Fibroblast of lung (primary cell): ENCODE measurements around the gene CFAP92. TPM values are rescaled to one million over a fixed set of nuclear protein-coding genes. Genes with fewer than 3 reads are reported as not detected.
"Not testable (repeated sequence)": the region's sequence is repeated elsewhere in the genome, so short reads cannot be mapped to it uniquely, and the experiment has no call there.

Experiments used
- DNase-seq, 2 donors: peaks; one replicate each; pipeline versions ENCODE4 v3.0.0 to v3.0.0-alpha.2; 2010; ENCODE audit warnings: low read depth in 2 of 2
- H2AFZ ChIP-seq: 2 replicates; pipeline ENCODE4 v1.5.1; 2012; ENCODE audit warnings: low read length, control low read depth, inconsistent platforms
- H3K27ac ChIP-seq: 2 replicates; pipeline ENCODE4 v1.5.1; 2011; ENCODE audit warnings: low read length, control low read depth; ENCODE audit not compliant: insufficient read depth
- H3K27me3 ChIP-seq: 2 replicates; pipeline ENCODE4 v1.5.1; 2011; ENCODE audit warnings: mild to moderate bottlenecking, low read length; ENCODE audit not compliant: control insufficient read depth, insufficient read depth
- H3K36me3 ChIP-seq: 2 replicates; pipeline ENCODE4 v1.5.1; 2011; ENCODE audit warnings: low read length; ENCODE audit not compliant: control insufficient read depth, insufficient read depth
- H3K4me1 ChIP-seq: 2 replicates; pipeline ENCODE4 v1.5.1; 2011; ENCODE audit warnings: low read length; ENCODE audit not compliant: control insufficient read depth, insufficient read depth; ENCODE audit errors: extremely low read depth
- H3K4me2 ChIP-seq: 2 replicates; pipeline ENCODE4 v1.5.1; 2011; ENCODE audit warnings: low read length, control low read depth; ENCODE audit not compliant: insufficient read depth; ENCODE audit errors: extremely low read depth
- H3K4me3 ChIP-seq, 4 experiments: fragments of 200-600 bp in 1 of 4; sonication (generic) in 1 of 4; replicated peaks in 1 of 4; 2 replicates each; pipeline ENCODE4 v1.5.1; 2011 to 2016; ENCODE audit warnings: low read length in 4 of 4, low read depth in 3 of 4, mild to moderate bottlenecking in 3 of 4, control low read depth in 2 of 4, inconsistent platforms in 1 of 4, mixed read lengths in 1 of 4; ENCODE audit not compliant: insufficient read depth in 1 of 4; ENCODE audit errors: control extremely low read depth in 1 of 4
- H3K79me2 ChIP-seq: 2 replicates; pipeline ENCODE4 v1.5.1; 2012; ENCODE audit warnings: mild to moderate bottlenecking, low read length, inconsistent platforms; ENCODE audit not compliant: control insufficient read depth, insufficient read depth
- H3K9ac ChIP-seq: 2 replicates; pipeline ENCODE4 v1.5.1; 2011; ENCODE audit warnings: mild to moderate bottlenecking, low read length, control low read depth; ENCODE audit not compliant: insufficient read depth
- H3K9me3 ChIP-seq: 2 replicates; pipeline ENCODE4 v1.5.1; 2012; ENCODE audit warnings: low read depth, low read length; ENCODE audit not compliant: control insufficient read depth, insufficient read depth
- H4K20me1 ChIP-seq: 2 replicates; pipeline ENCODE4 v1.5.1; 2011; ENCODE audit warnings: low read length; ENCODE audit not compliant: control insufficient read depth, insufficient read depth; ENCODE audit errors: extremely low read depth
- EZH2 ChIP-seq: IDR thresholded peaks from 2 replicates; pipeline ENCODE4 v1.5.1; 2012; ENCODE audit warnings: low read length, control low read depth, mild to moderate bottlenecking; ENCODE audit errors: missing control alignments
- polyA plus RNA-seq, 2 donors: library from polyadenylated mRNA; depleted of rRNA in 1 of 2; stranded (reverse) in 1 of 2; unstranded in 1 of 2; fragments of >200 nt; gene quantifications; 2 replicates each; pipeline ENCODE4 v1.2.1, GENCODE V29; 2011 to 2012; ENCODE audit warnings: missing spikeins in 1 of 2
- total RNA-seq: library from RNA; depleted of rRNA; stranded (reverse); fragments of >200 nt; gene quantifications from 2 replicates; pipeline ENCODE4 v1.2.1, GENCODE V29; 2014
- TF ChIP-seq, protein P1 (sequence below), 2 donors: IDR thresholded peaks in 1 of 2; conservative IDR thresholded peaks in 1 of 2; 1 replicate in 1 of 2; 2 replicates in 1 of 2; pipeline ENCODE4 v1.5.1; 2011 to 2012; ENCODE audit warnings: low read length in 2 of 2, control low read depth in 1 of 2, inconsistent platforms in 1 of 2, low read depth in 1 of 2, mild to moderate bottlenecking in 1 of 2

CFAP92 gene
- total and polyA plus RNA-seq, 2 donors (not counting 1 experiment from before 2014, with no cell fraction given): 0.07 TPM; not detected in 1

DNA sequence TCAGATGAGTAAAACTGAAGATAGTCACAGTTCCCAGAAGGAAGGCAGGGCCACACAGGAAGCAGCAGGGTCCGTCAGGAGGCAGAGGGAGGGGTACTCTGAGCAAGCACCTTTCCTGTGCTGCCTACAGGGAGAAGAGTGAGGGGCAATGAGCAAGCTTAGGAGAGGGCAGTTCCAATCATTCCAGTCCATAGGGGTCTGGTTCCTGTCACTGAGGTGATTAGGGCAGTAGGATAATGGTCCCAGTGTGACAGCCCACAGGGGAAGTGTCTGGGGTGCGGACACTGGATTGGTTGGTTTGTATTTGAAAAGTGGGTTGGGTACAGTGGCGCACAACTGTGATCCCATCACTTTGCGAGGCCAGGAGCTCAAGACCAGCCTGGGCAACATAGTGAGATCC, 121.6 kb downstream of the CFAP92 start:
- no peak overlapping the region for H3K9ac ChIP-seq
- no peaks in the 10 kb centered on the region for H3K79me2 ChIP-seq
- no peaks in the 10 kb centered on the region for H3K4me1 ChIP-seq
- H3K36me3 ChIP-seq: no peaks in the 10 kb centered on the region
- no peak overlapping the region for H3K4me3 ChIP-seq
- no peak overlapping the region for H3K4me2 ChIP-seq
- H3K9me3 ChIP-seq: no peaks in the 10 kb centered on the region
- H3K27ac ChIP-seq: no peak overlapping the region
- no peak overlapping the region for H2AFZ ChIP-seq
- TF ChIP-seq EZH2: no peak
- TF ChIP-seq, protein P1, sequence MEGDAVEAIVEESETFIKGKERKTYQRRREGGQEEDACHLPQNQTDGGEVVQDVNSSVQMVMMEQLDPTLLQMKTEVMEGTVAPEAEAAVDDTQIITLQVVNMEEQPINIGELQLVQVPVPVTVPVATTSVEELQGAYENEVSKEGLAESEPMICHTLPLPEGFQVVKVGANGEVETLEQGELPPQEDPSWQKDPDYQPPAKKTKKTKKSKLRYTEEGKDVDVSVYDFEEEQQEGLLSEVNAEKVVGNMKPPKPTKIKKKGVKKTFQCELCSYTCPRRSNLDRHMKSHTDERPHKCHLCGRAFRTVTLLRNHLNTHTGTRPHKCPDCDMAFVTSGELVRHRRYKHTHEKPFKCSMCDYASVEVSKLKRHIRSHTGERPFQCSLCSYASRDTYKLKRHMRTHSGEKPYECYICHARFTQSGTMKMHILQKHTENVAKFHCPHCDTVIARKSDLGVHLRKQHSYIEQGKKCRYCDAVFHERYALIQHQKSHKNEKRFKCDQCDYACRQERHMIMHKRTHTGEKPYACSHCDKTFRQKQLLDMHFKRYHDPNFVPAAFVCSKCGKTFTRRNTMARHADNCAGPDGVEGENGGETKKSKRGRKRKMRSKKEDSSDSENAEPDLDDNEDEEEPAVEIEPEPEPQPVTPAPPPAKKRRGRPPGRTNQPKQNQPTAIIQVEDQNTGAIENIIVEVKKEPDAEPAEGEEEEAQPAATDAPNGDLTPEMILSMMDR (conservative IDR thresholded peaks at IDR 0.05 in 1 of 2, IDR thresholded peaks at IDR 0.05 in 1 of 2; ENCODE audit: low read depth in 1 of 2, low read length in 2 of 2): no peak
- no peaks in the 10 kb centered on the region for H4K20me1 ChIP-seq
- no peaks in the 10 kb centered on the region for H3K27me3 ChIP-seq
- DNase-seq: no peak

DNA sequence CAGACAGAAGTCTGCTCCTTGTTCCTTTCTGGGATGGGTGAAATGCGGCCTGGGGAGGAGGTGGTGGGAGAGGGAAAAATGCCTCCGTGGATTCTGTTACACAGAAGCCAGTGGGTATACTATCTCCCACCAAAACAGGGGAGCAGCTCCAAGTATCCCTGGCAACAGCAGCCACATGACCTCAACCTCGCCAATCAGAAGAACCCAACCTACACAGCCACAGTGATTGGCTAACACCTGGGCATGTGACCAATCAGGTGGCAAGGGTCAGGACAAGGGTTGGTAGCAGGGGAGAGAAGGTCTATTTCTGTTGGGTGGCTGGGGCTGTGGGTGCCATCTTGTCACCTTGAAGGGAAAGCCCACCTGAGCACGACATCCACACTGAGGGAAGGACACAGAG, 123.5 kb downstream of the CFAP92 start:
- H3K4me2 ChIP-seq: no peak overlapping the region
- H3K27ac ChIP-seq: no peak overlapping the region
- H3K9ac ChIP-seq: no peak overlapping the region
- TF ChIP-seq, protein P1 (conservative IDR thresholded peaks at IDR 0.05 in 1 of 2, IDR thresholded peaks at IDR 0.05 in 1 of 2; ENCODE audit: low read depth in 1 of 2, low read length in 2 of 2): no peak
- TF ChIP-seq EZH2: no peak
- DNase-seq: no peak
- H3K27me3 ChIP-seq: no peaks in the 10 kb centered on the region
- H3K36me3 ChIP-seq: no peaks in the 10 kb centered on the region
- no peaks in the 10 kb centered on the region for H3K9me3 ChIP-seq
- H4K20me1 ChIP-seq: no peaks in the 10 kb centered on the region
- no peaks in the 10 kb centered on the region for H3K79me2 ChIP-seq
- H3K4me1 ChIP-seq: no peaks in the 10 kb centered on the region
- H2AFZ ChIP-seq: no peak overlapping the region
- no peak overlapping the region for H3K4me3 ChIP-seq

DNA sequence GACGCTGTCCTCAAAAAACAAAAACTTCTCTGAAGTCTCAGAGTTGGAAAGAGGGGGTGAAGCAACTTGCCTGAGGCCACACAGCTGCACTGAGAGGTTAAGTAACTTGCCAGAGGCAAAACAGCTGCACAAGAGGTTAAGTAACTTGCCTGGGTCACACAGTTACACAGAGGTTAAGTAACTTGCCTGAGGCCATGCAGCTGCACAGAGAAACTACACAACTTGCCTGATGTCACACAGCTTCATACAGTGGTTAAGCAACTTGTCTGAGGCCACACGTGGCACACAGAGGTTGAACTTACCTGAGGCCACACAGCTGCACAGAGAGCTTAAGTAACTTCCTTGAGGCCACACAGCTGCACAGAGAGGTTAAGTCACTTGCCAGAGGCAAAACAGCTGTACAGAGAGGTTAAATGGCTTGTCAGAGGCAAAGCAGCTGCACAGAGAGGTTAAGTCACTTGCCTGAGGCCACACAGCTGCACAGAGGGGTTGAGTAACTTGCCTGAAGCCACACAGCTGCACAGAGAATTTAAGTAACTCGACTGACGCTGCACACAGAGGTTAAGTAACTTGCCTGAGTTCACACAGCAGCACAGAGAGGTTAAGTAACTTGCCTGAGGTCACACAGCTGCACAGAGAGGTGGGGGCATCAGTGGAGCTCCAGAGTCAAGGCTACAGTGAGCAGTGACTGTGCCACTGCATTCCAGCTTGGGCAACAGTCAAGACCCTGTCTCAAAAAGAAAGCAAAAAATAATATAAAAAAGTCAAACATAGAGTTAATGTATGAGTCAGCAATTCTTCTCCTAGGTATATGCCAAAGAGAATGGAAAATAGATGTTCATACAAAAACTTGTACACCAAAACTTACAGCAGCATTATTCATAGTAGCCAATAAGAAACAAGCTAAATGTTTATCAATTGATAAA, 126.4 kb downstream of the CFAP92 start:
- DNase-seq: peak in 1 of 2 donors; percentile 14
- TF ChIP-seq, protein P1 (conservative IDR thresholded peaks at IDR 0.05 in 1 of 2, IDR thresholded peaks at IDR 0.05 in 1 of 2; ENCODE audit: low read depth in 1 of 2, low read length in 2 of 2): no peak
- no peak for TF ChIP-seq EZH2
- Histone ChIP-seq H3K79me2 (no peaks in the 10 kb centered on the region), H3K4me3 (no peak overlapping the region), H3K9ac (no peak overlapping the region), H3K36me3 (no peaks in the 10 kb centered on the region), H3K9me3 (no peaks in the 10 kb centered on the region), H4K20me1 (no peaks in the 10 kb centered on the region), H3K4me1 (no peaks in the 10 kb centered on the region), H2AFZ (no peak overlapping the region), H3K4me2 (no peak overlapping the region), H3K27ac (no peak overlapping the region), H3K27me3 (no peaks in the 10 kb centered on the region)

DNA sequence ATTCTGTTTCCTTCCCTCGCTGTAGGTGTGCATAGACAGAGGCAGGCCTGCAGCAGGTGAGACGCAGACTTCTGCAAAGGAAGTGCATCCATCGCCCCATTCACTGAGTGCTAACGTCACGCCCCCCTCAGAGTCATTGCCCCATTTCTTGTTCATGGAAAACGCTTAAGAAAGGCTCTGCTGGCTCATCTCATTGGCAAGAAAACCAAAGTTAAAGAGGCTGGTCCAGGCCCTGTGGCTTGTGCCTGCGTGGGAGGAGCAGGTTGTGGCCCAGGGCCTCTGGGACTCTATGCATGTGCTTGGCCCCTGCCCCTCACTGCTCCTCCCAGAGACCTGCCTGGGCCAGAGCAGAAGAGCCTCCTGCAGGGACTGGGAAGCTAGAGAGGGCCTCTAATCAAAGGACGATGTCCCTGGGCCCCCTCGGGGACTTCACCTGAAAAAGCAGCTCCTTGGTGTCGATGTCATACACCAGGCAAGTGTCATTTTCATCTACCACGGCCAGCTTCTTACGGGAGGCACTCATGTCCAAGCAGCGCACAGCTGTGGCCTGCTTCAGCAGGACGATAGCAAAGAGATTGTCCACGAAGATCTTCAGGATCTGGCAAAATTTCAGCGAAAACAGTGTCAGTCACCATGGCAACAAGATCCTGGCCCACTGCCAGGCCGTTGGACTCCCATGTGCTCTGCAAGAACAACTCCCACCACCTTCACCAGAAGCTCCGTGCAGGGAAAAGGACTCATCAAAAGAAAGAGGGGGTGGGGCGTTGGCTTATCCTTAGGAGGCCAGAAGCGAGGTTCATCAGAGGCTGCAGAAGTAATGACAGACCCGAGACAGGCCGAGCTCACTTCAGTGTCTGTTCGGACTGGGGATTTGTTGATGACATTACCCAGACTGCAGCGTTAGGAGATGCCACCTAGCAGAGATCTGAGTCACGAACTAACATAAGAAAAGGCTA, 128.7 kb downstream of the CFAP92 start:
- H3K27ac ChIP-seq, H3K27me3 ChIP-seq, H3K9me3 ChIP-seq, H3K4me1 ChIP-seq, H4K20me1 ChIP-seq, H3K4me3 ChIP-seq, H3K4me2 ChIP-seq, H3K79me2 ChIP-seq, H3K36me3 ChIP-seq, H3K9ac ChIP-seq, H2AFZ ChIP-seq: not testable (repeated sequence)
- DNase-seq: peak; percentile 14 to 39
